NCI-H460 (cell line): ENCODE measurements around the gene TIMELESS. TPM values are rescaled to one million over a fixed set of nuclear protein-coding genes. Genes with fewer than 3 reads are reported as not detected.

Experiments
- total RNA-seq: library from RNA; depleted of rRNA; stranded (reverse); fragments of >200 nt; shearing (Covaris generic); gene quantifications from 2 replicates; pipeline ENCODE4 v1.2.3, GENCODE V29; 2014; rRNA removed

The TIMELESS gene
- total RNA-seq, 1 experiment from 2014 or later: 17.1 TPM

Other genes with a start within 250 kb of the TIMELESS start
- 92.7 and 102 TPM in 2 replicates for gene RNF41, start 227.5 kb downstream of the TIMELESS start, total RNA-seq
- gene NABP2, start 225.1 kb downstream of the TIMELESS start, total RNA-seq: 66.3 and 72.3 TPM in 2 replicates
- gene SLC39A5, start 219.4 kb downstream of the TIMELESS start, total RNA-seq: 0.84 TPM in 1 of 2 replicates, not detected in the other
- gene ANKRD52, start 191.0 kb downstream of the TIMELESS start, total RNA-seq: 29.0 and 32.7 TPM in 2 replicates
- gene COQ10A, start 182.5 kb downstream of the TIMELESS start, total RNA-seq: 13.5 and 14.2 TPM in 2 replicates
- 141 and 153 TPM in 2 replicates for gene CS, start 149.1 kb downstream of the TIMELESS start, total RNA-seq
- gene CNPY2, start 133.4 kb downstream of the TIMELESS start, total RNA-seq: 142 and 150 TPM in 2 replicates
- gene PAN2, start 115.4 kb downstream of the TIMELESS start, total RNA-seq: 71.1 and 73.6 TPM in 2 replicates
- gene IL23A, start 110.5 kb downstream of the TIMELESS start, total RNA-seq: 0.17 TPM in 1 of 2 replicates, not detected in the other
- gene STAT2, start 89.3 kb downstream of the TIMELESS start, total RNA-seq: 20.2 and 20.6 TPM in 2 replicates
- not detected in 2 replicates for gene APOF, start 86.6 kb downstream of the TIMELESS start, total RNA-seq
- not detected in 2 replicates for gene MIP, start 5.2 kb upstream of the TIMELESS start, total RNA-seq
- 1.8 and 2.5 TPM in 2 replicates for gene SPRYD4, start 19.2 kb upstream of the TIMELESS start, total RNA-seq
- not detected in 2 replicates for gene GLS2, start 38.7 kb upstream of the TIMELESS start, total RNA-seq
- 49.6 and 52.8 TPM in 2 replicates for gene RBMS2, start 72.4 kb upstream of the TIMELESS start, total RNA-seq
- 30.4 and 32.4 TPM in 2 replicates for gene BAZ2A, start 180.9 kb upstream of the TIMELESS start, total RNA-seq
- 1,105 and 1,272 TPM in 2 replicates for gene ATP5F1B, start 196.6 kb upstream of the TIMELESS start, total RNA-seq
- gene PTGES3, start 238.9 kb upstream of the TIMELESS start, total RNA-seq: 191 and 222 TPM in 2 replicates